H54 (cell line): Measurements from ENCODE around the gene IDH3B.
A peak's percentile ranks its signal among the peaks of the same experiment; 100 is the strongest.
"Not testable (repeated sequence)": the region's sequence is repeated elsewhere in the genome, so short reads cannot be mapped to it uniquely, and the experiment has no call there.

Experiments
- DNase-seq: peaks from one replicate; pipeline ENCODE4 v3.0.0; 2011; ENCODE audit warnings: low spot score, mixed read lengths; ENCODE audit not compliant: insufficient read length
- FAIRE-seq: peaks from 3 replicates; lab custom pipeline; 2011; peaks lifted over from hg19 to GRCh38; lab: Jason Lieb, UNC
- POLR2A ChIP-seq: IDR thresholded peaks from 2 replicates; pipeline ENCODE4 v1.6.1; 2011; ENCODE audit warnings: low read depth, mild to moderate bottlenecking, low read length

IDH3B gene

DNA sequence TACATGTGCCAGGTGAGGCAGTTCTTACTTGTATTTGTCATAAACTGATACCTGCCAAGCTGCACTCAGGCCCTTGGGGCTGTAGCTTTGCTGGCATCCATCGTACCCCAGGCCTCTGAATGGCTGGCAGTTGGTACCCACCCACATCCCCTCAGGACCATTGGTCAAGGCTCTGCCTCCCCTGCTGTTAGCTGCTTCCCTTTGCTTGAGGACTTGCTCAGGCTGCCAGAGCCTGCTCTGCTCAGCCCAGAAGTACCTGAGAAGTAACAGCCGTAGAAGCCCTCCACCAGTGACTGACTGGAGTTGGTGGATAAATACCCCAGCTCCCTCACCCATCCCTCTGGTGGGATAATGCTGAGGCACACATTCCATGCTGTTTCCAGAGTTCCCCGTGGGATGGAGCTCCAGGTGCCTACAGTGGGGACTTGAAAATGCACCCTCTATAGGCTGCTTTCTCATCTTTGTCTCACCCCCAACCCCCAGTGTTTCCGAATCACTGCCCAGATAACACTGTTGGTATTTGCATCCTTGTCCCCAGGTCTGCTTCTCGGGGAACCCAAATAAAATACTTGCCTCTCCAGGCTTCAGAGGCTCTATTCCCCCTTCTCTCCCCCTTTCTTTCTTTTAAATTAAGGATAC is 35.9 kb upstream of the IDH3B start:
- TF ChIP-seq POLR2A: 0 out of 2 replicates have a peak, but pooled peaks have one; percentile 6
- DNase-seq (no peak), FAIRE-seq (no peak)

DNA sequence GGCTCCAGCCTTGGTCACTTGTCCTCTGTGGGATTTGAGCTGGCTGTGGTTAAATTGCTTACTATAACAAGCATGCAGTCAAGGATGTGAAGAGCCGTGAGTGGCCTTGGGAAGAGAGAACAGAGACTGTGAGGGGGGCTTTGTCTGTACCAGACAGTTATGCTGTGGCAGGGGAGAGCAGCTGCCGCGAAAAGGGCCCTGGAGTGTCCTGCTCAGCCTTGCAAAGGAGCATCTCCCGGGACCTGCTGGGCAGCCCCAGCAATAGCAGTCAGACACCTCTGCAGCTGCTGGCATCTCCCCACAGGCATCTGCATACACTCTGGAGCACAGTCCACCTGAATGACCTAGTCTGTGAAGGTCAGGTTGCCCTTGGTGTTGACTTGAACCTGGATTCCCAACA is 34.9 kb upstream of the IDH3B start:
- FAIRE-seq (no peak), DNase-seq (no peak)
- no peak for TF ChIP-seq POLR2A

DNA sequence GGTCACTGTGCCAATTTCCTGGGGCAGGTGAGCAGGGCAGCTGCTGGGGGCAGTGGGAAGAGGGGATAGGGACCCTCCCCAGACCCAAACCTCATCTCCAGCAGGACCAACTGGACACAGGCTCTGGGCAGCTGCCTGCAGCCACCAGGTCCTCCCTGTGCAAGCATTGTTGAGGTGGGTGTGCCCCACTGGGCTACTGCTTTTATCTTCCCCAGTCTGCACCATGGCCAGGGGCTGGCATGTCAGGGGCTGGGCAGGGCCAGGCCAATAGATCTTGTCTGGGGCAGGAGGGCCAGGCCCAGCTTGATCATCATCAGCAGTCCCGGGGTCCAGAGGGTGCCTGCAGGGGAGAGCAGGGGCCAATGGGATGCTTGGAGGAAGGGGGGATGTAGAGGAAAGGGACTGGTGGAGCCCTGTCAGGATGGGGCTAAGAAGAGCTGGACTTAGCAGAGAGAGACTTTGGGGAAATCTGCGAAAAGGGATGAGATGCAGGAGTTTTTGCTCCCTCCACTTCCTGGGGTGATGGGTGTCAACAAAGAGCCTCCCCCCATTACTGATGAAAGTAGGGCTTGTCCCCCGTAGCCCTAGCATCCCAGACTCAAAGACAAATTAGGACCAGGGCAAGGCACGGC is 34.3 kb upstream of the IDH3B start:
- no peak for TF ChIP-seq POLR2A

DNA sequence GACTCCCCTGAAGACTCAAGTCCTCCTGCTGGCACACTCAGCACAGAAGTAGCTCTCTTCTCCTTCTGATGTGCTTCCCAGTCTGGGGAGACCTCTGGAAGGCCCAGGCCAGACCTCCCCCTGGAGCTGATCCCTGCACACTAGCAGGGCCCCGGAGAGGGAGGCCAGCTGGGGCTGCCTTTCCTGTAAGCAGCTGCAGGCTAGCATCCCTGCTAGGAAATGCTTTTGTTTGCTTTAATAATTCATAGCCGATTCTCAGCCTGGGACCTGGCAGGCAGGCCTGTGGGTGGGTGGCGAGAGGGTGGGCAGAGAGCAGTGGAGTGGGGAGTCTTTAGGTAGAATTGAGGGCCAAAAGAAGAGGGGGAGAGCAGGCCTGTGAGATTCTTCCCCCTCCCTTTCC is 33.8 kb upstream of the IDH3B start:
- FAIRE-seq: no peak
- TF ChIP-seq POLR2A: no peak
- no peak for DNase-seq

More for the DNA sequence above, 34.3 kb upstream of the IDH3B start:
- DNase-seq: no peak
- no peak for FAIRE-seq

GRCh38 chr20:2696646-2697045 is 32.6 kb upstream of the IDH3B start:
- DNase-seq (no peak), FAIRE-seq (no peak)
- TF ChIP-seq POLR2A: no peak

DNA sequence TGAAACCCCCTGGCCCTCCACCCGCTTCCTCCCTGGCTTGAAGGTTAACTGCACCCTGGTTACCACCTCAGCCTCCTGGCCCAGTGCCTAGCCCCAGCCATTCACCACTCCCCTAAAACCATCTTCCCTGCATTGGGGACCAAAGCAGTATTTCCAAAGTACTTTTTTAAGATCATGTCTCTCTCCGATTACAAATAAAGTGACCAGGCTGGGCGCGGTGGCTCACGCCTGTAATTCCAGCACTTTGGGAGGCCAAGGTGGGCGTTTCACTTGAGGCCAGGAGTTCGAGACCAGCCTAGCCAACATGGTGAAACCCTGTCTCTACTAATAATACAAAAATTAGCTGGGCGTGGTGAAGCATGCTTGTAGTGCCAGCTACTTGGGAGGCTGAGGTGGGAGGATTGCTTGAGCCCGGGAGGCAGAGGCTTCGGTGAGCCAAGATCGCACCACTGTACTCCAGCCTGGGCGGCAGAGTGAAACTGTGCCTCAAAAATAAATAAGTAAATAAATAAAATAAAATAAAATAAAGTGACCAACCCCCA is 32.0 kb upstream of the IDH3B start:
- not testable (repeated sequence) for DNase-seq, FAIRE-seq

DNA sequence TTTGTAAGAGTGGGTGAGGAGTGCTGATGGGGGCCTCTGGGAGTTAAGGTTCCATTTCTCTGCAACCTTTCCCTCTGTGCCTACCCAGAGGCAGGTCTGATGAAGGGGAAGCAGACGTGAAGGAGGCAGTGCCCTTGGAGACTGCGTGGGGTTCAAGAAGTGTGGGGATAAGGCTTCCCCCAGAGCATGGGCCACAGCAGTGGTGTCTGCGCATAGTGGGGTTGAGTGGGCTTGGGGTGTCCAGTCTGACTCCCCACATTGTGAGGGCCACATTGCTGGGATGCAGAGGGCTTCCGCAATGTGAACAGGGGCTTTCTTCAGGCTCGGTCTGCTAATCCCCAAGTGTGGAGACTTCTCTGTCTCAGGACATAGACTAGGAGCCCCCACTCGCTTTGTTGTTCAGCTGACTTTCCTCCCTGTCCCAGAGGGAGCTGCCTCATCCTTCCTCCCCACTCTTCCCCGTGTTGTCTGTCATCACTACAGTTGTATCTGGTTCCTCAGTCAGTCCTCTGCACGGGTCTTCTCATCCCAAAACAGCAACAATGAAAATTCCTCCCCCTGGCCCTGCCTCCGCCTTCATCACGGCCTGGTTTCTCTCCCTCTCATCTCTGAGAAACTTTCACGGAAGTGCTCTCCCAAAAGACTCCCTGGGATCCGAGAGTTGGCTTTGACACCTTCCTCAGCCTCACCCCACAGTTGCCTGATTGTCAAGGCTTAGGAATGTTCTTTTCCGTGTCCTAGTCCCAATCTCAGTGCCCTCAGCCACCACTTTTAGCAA is 31.4 kb upstream of the IDH3B start:
- TF ChIP-seq POLR2A: no peak
- DNase-seq: no peak
- FAIRE-seq: no peak

DNA sequence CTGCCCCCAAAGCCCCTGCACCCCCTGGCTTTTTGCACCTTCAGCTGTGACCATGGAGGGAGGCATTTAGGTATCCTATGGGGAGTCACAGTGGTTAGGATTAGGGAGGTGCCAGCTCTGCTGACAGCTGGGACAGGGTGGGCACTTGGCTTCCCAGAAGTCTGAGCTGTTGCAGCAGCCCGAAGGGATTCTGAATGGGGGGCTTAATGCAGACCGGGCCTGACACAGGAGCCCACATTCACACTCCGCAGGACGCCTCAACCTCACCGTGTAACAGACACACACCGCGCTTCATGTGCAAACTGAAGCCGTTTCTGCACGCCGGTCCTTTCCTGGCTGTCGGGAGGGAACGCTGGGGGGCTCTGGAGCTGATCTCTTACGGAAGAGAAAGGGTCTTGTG is 30.5 kb upstream of the IDH3B start:
- TF ChIP-seq POLR2A: no peak
- no peak for FAIRE-seq
- no peak for DNase-seq

- FAIRE-seq (no peak), DNase-seq (no peak)
- TF ChIP-seq POLR2A: no peak
Measured at GRCh38 chr20:2694008-2694471, 30.0 kb upstream of the IDH3B start.

GRCh38 chr20:2693286-2694007 is 29.4 kb upstream of the IDH3B start:
- no peak for DNase-seq
- no peak for FAIRE-seq
- no peak for TF ChIP-seq POLR2A

- no peak for TF ChIP-seq POLR2A
- FAIRE-seq (no peak), DNase-seq (no peak)
Measured at GRCh38 chr20:2692886-2693285, 28.9 kb upstream of the IDH3B start.

GRCh38 chr20:2692036-2692885 is 28.2 kb upstream of the IDH3B start, which contains the start of gene EBF4:
TSS of gene EBF4 (plus strand) at chr20:2692780. CDS start at chr20:2693646, 866 bp downstream.
- FAIRE-seq (no peak), DNase-seq (no peak)
- no peak for TF ChIP-seq POLR2A

DNA sequence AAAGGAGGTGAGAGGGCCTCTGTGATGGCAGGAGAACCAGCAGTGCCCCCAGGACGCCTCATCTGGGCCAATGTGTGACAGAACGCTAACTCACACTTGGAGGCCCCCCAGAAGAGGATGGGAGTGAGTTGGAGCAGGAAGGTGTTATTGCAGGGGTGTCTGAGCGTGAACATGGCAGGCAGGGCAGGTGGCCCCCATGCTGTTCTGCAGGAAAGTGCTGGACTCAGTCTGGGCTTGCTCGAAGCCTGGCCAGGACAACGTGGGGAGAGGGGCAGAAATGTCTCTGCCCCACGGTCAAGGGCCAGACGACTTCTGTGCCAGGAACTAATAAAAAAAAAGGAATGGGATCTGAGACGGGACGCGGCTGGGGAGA is 27.6 kb upstream of the IDH3B start:
- TF ChIP-seq POLR2A: no peak
- FAIRE-seq: no peak
- DNase-seq: no peak
